TTC549 (cell line): ENCODE data around the gene ALPL.

Source experiments
- FAIRE-seq: peaks from 2 replicates; lab custom pipeline; 2012; peaks lifted over from hg19 to GRCh38; lab: Jason Lieb, UNC

Gene ALPL

DNA sequence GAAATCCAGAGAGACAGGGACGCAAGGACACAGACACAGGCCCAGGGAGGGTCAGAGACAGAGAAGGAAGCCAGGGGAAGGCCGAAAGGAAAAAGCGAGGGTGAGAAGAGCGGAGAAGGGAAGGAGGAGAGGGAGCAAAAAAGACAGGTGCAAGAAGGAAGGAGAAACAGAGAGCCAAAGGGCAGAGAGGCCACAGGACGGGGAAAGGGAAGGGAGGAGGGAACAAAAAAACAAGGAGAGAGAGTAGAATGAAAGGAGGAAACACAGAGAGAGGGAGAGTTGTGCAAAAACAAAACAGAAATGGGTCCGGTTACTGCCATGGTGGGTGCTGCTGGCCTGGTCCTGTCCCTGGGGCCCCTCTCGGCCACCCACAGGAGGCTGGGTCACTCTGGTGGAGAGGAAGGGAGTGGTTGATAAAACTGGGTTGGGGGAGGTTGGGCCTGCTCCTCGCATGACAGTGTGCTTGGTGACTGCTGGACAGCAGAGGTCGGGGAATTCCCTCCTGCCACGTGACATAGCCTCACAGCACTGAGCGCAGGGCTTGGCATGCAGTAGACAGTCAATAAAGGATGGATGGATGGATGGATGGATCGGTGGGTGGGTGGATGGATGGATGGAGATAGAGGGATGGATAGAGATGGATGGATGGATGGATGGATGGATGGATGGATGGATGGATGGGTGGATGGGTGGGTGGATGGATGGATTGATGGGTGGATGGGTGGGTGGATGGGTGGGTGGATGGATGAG lies 95.2 kb downstream of the ALPL start:
- no peak for FAIRE-seq

GRCh38 chr1:21605012-21605715 lies 95.9 kb downstream of the ALPL start:
- FAIRE-seq, result no peak

DNA sequence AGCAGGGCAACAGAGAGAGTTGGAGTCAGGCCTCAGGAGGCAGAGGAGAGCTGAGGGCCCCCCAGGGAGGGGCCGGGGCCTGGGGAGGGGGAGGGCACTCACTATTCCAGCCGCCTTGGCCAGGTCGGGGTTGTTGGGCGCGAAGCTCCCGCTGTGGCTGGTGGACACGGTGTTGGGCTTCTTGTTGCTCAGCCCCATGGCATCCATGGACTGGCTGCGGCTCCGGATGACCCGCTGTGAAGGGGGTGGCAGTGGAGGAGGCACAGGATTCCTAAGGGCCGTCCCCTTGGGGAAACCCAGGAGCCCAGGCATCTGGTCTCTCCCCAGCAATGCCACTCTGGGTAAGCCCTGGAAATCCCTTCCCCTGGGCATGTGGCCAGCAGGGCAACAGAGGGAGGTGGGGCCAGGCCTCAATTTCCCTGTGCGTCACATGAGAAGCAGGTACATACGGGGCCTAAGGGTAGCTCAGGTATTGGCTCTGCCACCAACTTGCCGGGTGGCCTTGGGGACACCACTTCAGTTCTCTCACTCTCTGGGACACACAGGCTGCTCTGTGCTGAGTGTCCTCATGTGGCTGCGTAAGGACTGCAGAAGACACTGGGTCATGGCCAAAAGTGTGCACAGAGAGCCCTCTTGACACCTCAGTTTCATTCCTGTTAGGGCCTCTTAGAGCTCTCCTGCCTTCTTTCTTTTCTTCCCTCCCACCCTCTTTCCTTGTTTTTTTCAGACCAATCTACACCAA lies 96.9 kb downstream of the ALPL start:
- FAIRE-seq, result no peak

DNA sequence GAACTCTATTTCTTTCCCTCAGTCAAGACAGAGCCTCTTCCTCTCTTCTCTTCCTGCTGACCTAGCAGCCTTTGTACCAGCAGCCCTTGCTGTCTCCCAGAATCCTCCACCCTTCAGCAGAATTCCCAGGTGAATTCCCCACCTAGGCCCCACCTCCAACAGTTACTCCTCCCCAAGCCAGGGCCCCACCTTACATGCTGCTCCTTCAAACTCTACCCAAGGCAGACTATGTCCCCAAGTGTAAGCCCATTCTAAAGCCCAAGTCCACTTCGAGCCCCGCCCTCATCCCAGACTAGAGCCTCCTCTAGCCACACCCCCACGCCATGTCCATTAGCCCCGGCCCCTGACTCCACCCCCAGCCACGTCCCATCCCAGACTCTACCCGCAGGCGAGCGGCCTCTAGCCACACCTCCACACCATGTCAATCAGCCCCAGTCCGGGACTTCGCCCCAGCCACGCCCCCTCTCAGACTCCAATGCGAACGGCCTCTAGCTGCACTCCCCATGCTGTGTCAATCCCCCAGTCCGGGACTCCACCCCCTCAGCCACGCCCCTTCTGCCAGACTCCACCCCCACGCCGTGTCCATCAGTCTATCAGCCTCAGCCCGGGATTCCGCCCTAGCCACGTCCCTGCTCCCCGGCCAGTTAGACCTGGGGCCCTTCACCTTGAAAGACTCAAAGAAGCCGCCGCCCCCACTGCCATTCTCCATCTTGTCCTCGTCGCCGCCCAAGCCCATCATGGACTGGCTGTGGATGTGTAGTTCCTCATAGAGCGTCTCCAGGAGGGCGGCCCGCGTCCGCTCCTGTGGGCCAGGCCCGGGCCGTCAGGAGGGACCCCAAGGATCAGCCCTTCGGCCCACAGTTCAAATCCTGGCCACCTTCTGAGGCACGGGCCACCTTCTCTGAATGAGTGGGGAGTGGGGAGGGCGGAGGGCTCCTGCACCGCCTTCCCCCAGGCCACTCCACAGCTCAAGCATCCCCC lies 98.6 kb downstream of the ALPL start:
- peak; percentile 92 for FAIRE-seq

GRCh38 chr1:21608798-21609197 lies 99.6 kb downstream of the ALPL start:
- no peak for FAIRE-seq

GRCh38 chr1:21610027-21610426 lies 100.8 kb downstream of the ALPL start:
- FAIRE-seq, result no peak

- no peak for FAIRE-seq
These were observed 102.0 kb downstream of the ALPL start for GRCh38 chr1:21610989-21611785.

- no peak for FAIRE-seq
These were observed 102.8 kb downstream of the ALPL start for GRCh38 chr1:21612057-21612456.

- FAIRE-seq, result no peak
These were observed 104.0 kb downstream of the ALPL start for GRCh38 chr1:21613072-21613867.

DNA sequence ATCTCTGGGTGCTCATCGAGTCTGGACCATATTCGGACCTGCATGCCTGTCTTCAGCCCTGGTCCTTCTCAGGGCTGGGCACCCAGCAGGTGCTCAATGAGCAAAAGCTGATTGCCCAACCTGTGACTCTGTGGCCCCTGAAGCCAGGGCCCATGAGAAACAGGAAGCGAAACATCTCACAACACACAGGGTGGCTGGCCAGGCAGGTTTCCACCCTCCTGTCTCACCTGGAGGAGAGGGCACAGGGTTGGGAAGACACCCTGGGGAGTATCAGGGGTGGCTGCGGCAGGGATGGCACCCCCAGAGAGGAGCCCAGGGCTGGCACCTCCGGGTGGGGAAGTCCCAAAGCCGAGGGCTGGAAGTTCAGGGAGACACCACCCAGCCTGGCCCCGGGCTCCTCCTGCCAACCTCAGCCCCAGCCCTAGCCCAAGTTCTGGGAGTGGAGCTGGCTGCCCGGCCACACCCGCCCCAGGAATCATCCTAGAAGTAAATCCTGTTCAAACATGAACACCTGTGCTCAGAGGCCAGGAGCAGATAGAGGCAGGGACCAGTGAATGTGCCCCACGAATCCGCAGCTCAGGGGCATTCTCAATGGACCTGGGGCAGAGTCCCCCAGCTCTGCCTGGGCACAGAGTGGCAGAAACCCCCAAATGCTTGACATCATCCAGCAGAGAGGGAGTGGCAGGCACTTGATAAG lies 105.3 kb downstream of the ALPL start:
- FAIRE-seq, result no peak

DNA sequence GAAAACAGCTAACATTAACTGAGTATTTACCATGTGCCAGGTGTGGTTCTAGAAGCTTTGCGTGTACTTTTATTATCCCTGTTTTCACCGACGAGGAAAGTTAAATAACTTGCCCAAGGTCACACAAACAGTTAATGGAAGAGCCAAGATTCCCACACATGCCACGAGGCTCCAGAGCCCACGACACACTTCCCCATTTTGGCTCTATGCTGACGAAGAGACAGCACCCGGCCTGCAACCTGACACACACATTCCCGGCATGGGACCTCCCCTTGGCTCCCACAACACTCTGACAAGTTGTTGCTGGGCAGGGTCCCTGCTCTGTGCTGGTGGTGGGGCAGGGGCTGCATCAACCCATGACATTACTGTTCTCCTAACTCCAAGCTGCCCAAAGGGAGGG lies 107.1 kb downstream of the ALPL start:
- no peak for FAIRE-seq

GRCh38 chr1:21617126-21617738 lies 108.0 kb downstream of the ALPL start:
- FAIRE-seq, result no peak

DNA sequence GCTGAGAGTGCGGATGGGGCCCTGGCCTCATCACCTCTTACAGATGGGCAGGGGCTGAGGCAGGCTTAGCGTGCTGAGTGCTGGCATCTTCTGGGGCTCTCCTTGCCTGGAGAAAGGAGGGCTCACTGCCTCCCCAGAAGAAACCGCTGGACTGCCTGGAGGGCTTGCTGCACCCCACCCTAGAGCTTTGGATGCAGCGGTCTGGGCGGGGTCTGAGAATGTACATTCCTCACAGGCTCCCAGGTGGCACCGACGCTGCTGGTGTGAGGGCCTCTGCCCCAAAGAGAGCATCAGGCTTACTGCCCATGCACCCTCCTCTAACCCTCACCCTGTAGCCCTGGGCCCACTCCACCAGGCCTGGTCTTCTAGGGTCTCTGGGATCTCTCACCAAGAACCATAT lies 108.8 kb downstream of the ALPL start:
- no peak for FAIRE-seq

GRCh38 chr1:21618561-21619374 lies 109.5 kb downstream of the ALPL start:
- FAIRE-seq, result no peak

GRCh38 chr1:21619375-21619947 lies 110.2 kb downstream of the ALPL start:
- no peak for FAIRE-seq

- no peak for FAIRE-seq
These were observed 110.8 kb downstream of the ALPL start for GRCh38 chr1:21620011-21620410.

- FAIRE-seq, result no peak
These were observed 111.3 kb downstream of the ALPL start for GRCh38 chr1:21620496-21620895.

DNA sequence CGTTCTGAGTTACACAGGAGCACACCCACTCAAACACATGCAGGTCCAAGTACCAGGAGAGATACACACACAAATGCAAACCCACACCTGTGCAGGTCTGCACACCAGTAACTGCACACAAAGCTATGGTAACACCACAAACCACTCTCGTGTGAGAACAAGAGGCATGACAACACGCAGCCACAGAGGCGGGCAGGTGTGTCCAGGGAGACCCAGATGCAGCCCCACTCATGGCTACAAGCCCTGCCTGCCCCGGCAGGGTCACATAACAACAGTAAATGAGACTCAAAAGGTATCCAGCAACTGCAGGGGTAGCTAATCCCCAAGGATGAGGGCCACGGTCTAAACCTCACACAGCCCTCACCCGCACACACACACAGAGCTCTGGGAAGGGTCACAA lies 111.8 kb downstream of the ALPL start:
- FAIRE-seq, result no peak
